Anterior cingulate cortex (tissue), 58 donors: ENCODE measurements around the gene PPM1F.

ENCODE experiments used
- DNase-seq, 58 donors: peaks; one replicate each; lab custom pipeline; 2025; lab: John Stamatoyannopoulos, UW

PPM1F gene

GRCh38 chr22:21952586-21953571 lies at the start of gene PPM1F:
TSS of gene PPM1F (minus strand) at chr22:21952848. CDS start at chr22:21946048, 6,800 bp downstream.
- peak in 56 of 58 donors; percentile 23 to 86 (median 74) for DNase-seq

GRCh38 chr22:22001664-22002525 lies 49.2 kb upstream of the PPM1F start:
- no peak for DNase-seq

- no peak for DNase-seq
Observed at GRCh38 chr22:21998595-21999247, 46.1 kb upstream of the PPM1F start.

DNA sequence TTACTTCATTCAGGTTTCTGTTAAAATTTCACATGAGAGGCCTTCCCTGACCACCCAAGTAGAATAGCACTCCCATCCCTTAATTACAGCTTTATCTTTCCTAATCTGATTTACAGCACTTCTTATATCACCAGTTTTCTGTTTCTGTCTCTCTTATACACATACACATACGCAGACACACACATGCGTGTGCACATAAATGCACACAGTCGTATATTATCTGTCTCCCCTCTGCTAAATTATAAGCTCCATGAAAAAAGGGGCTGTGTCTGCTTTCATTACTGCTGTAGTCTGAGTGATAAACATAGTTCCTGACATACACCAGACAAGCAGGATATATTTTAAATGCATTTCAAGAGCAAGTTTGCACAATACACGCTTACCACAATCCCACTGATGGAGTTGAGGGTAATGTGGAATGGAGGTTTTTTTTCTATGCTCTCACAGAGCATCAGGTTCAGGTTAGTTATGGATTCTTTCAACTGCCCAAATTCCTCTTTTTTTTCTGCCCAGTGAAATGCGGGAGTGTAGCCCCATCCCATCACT lies 43.6 kb upstream of the PPM1F start:
- no peak for DNase-seq

- DNase-seq: no peak
Observed at GRCh38 chr22:21995660-21996059, 43.0 kb upstream of the PPM1F start.

DNA sequence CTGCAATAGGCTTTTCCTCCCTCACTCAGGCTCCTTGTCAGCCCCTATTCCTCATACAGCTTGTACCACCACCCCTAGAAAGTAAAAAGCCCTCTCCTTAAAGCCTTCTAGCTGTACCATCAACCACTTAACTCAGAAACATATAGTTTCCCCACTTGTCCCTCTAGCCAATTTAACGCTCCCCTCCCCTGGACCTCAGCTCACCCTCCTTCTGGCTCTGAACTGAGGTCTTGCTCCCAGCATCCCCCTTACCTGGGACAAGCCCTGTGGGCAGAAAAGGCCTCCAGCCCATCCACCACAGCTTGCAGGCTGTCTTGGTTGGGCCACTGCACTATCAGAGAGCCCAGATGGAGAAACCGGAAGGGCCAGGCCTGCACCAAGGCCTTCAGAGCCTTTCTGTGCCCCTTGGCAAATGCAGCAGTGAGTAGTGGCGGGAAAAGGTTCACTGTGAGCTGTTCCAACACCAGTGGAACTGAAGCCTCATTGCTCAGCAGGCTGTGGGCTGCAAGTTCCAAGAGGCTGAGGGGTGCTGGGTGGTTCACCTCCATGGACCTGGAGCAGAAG lies 42.3 kb upstream of the PPM1F start:
- DNase-seq: no peak

GRCh38 chr22:21992593-21993237 lies 40.1 kb upstream of the PPM1F start:
- DNase-seq: no peak

- DNase-seq: no peak
Observed at GRCh38 chr22:21991774-21992173, 39.1 kb upstream of the PPM1F start.

DNA sequence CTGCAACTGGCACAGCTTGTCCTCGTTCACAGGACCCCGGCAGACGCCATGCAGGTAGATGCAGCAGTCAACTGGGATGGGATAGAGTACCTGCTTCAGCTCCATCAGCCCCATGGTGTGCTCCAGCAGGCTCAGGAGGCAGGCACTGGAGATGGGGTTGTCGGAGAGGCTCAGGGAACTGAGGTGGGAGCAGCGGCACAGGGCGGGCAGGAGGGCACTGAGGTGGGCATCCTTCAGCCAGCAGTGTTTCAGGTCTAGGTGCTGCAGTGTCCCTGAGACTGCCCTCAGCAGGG lies 38.6 kb upstream of the PPM1F start:
- no peak for DNase-seq

DNA sequence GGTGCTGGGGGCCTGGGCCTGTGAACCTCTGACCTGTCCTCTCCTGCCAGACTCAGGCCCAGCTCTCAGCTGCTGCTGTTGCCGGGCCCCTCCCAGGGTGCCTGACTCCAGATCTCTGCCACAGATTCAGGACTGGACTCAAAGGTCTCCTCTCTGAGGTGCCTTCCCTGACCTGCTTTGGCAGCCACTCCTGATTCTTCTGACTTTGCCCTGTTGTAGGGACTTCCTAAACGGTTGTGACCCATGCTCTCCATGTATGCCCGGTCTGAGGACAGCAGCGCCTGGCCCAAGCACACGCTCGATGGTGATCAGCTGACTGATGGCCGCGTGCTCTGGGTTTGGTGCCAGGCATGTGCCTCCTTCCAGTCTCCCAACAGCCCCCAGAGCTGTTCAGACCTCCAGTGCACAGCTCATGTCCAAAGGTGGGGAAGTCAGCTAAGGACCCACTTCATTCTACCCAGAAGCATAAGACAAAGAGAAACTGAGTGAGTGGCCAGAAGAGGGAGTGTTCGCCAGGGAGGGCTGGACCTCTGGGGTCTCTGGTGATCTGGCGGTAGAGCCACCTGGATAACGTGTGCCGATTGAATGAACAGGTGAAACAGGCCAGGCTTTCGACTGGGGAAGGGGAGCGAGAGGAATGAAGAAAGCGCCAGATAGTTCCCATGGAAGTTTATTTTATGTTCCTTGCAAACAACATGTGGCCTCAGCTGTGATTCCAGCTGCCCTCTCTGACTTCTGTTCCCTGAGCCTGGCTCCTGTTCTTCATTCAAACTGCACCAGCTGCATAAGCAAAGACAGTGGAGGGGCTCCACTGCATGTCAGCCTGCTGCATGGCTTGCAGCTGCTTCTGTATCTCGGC lies 38.0 kb upstream of the PPM1F start:
- DNase-seq: no peak

GRCh38 chr22:21989049-21989448 lies 36.4 kb upstream of the PPM1F start:
- DNase-seq: no peak

GRCh38 chr22:21985214-21985613 lies 32.6 kb upstream of the PPM1F start:
- no peak for DNase-seq

DNA sequence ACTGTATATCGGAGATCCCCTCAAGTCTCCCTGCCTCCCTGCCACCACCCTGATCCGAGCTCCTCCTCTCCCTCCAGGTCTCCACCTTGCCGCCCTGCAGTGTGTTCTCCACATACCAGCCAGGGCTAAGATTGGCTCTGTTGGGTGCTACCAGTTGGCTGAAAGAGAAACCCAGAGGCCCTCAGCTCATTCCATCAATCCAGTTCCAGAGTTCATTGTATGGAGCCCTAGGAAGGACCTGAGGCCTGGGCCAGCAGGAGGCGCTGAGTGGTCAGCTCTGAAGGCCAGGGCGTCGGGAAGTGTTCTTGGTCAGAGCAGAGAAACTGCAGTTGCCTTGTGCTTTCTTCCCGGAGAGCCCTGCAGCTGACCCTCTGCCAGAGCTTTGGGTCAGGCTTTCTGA lies 32.1 kb upstream of the PPM1F start:
- no peak for DNase-seq

GRCh38 chr22:21982338-21982965 lies 29.8 kb upstream of the PPM1F start, which contains the start of gene TOP3B:
TSS of gene TOP3B (minus strand) at chr22:21982787. CDS start at chr22:21975709, 7,078 bp downstream.
- peak in 57 of 58 donors; percentile 20 to 88 (median 71) for DNase-seq

DNA sequence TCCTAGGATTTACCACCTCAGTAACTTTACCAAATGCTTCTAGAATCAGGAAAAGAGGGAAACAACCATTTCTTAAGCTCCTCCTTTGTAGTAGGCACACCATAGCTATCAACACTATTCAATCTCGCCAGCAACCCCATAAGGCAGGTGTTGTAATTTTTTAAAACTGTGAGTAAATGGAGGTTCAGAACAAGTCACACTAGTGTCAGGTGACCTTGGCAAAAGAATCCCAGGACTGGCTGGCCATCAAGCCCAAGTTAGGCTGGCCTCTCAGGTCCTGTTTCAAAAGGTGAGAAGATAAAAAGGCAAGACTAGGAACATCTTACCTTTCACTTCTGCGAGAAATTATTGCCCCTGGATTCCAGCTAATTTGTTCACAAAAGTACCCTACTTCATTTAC lies 29.2 kb upstream of the PPM1F start:
- no peak for DNase-seq

GRCh38 chr22:21980547-21980946 lies 27.9 kb upstream of the PPM1F start:
- no peak for DNase-seq

GRCh38 chr22:21978564-21979386 lies 26.1 kb upstream of the PPM1F start:
- no peak for DNase-seq
